Endothelial cell (in vitro differentiated cells): ENCODE results near the gene SRRM2. TPM values are rescaled to one million over a fixed set of nuclear protein-coding genes. Genes with fewer than 3 reads are reported as not detected.

Experiments used
- DNase-seq: peaks from one replicate; pipeline ENCODE4 v3.0.0; 2021; ENCODE audit warnings: low spot score
- H3K27ac Mint-ChIP-seq: one replicate; pipeline ENCODE4 v1.8.0; 2021; ENCODE audit warnings: mixed read lengths, inconsistent platforms; ENCODE audit not compliant: unreplicated experiment
- H3K27me3 Mint-ChIP-seq: one replicate; pipeline ENCODE4 v1.8.0; 2021; ENCODE audit warnings: mild to moderate bottlenecking, moderate library complexity, mixed read lengths, inconsistent platforms; ENCODE audit not compliant: unreplicated experiment
- H3K36me3 Mint-ChIP-seq: one replicate; pipeline ENCODE4 v1.8.0; 2021; ENCODE audit warnings: mild to moderate bottlenecking, low read depth, mixed read lengths, inconsistent platforms; ENCODE audit not compliant: unreplicated experiment
- H3K4me1 Mint-ChIP-seq: one replicate; pipeline ENCODE4 v1.8.0; 2021; ENCODE audit warnings: mild to moderate bottlenecking, mixed read lengths, inconsistent platforms; ENCODE audit not compliant: unreplicated experiment
- H3K4me3 Mint-ChIP-seq: one replicate; pipeline ENCODE4 v1.8.0; 2021; ENCODE audit warnings: mild to moderate bottlenecking, mixed read lengths, inconsistent platforms; ENCODE audit not compliant: unreplicated experiment
- H3K9me3 Mint-ChIP-seq: one replicate; pipeline ENCODE4 v1.8.0; 2021; ENCODE audit warnings: mixed read lengths, inconsistent platforms; ENCODE audit not compliant: unreplicated experiment
- CTCF ChIP-seq: fragments of 200-600 bp; sonication (generic); IDR thresholded peaks from one replicate; pipeline ENCODE4 v1.5.0; 2021; ENCODE audit warnings: antibody characterized with exemption; ENCODE audit not compliant: unreplicated experiment
- total RNA-seq: library from RNA; stranded (reverse); fragmentation: NEBNext Ultra II Directional; extraction: Animal tissue kit (Norgen Biotek cat#: 25700); gene quantifications from one replicate; pipeline ENCODE4 v1.2.1, GENCODE V29; 2021; ENCODE audit not compliant: unreplicated experiment

The SRRM2 gene
- total RNA-seq, 1 donor from 2014 or later: 456 TPM

GRCh38 chr16:2756288-2757015 is 4.0 kb downstream of the SRRM2 start:
- peak overlapping the region; percentile 85 for H3K4me3 Mint-ChIP-seq
- H3K36me3 Mint-ChIP-seq: peaks cover 60% of the 10 kb centered on the region
- H3K27me3 Mint-ChIP-seq: peaks cover 19% of the 10 kb centered on the region
- TF ChIP-seq CTCF: no peak
- peaks cover 36% of the 10 kb centered on the region for H3K4me1 Mint-ChIP-seq
- H3K9me3 Mint-ChIP-seq: no peaks in the 10 kb centered on the region
- peak overlapping the region; percentile 45 for H3K27ac Mint-ChIP-seq
- DNase-seq: no peak

- Mint-ChIP-seq H3K4me1 (peaks cover 35% of the 10 kb centered on the region), H3K27ac (no peak overlapping the region), H3K4me3 (peak overlapping the region; percentile 78), H3K27me3 (peaks cover 18% of the 10 kb centered on the region), H3K9me3 (no peaks in the 10 kb centered on the region), H3K36me3 (peaks cover 69% of the 10 kb centered on the region)
- DNase-seq: no peak
- TF ChIP-seq CTCF: no peak
Measured at GRCh38 chr16:2757344-2757743, 4.9 kb downstream of the SRRM2 start.

- Mint-ChIP-seq H3K9me3 (no peaks in the 10 kb centered on the region), H3K27ac (no peak overlapping the region), H3K4me1 (peaks cover 6% of the 10 kb centered on the region), H3K36me3 (peaks cover 97% of the 10 kb centered on the region), H3K4me3 (peak overlapping the region; percentile 66), H3K27me3 (peaks cover 5% of the 10 kb centered on the region)
- no peak for DNase-seq
- TF ChIP-seq CTCF: no peak
Measured at GRCh38 chr16:2761472-2761871, 9.0 kb downstream of the SRRM2 start.

- Mint-ChIP-seq H3K36me3 (peaks cover 94% of the 10 kb centered on the region), H3K27me3 (peaks cover 5% of the 10 kb centered on the region), H3K27ac (no peak overlapping the region), H3K4me3 (peak overlapping the region; percentile 66), H3K4me1 (peaks cover 4% of the 10 kb centered on the region), H3K9me3 (no peaks in the 10 kb centered on the region)
- no peak for DNase-seq
- TF ChIP-seq CTCF: no peak
Measured at GRCh38 chr16:2761886-2762583, 9.6 kb downstream of the SRRM2 start.

GRCh38 chr16:2762711-2763110 is 10.3 kb downstream of the SRRM2 start:
- H3K36me3 Mint-ChIP-seq: peaks cover 90% of the 10 kb centered on the region
- TF ChIP-seq CTCF: no peak
- peaks cover 5% of the 10 kb centered on the region for H3K27me3 Mint-ChIP-seq
- H3K4me3 Mint-ChIP-seq: peak overlapping the region; percentile 76
- DNase-seq: no peak
- H3K27ac Mint-ChIP-seq: no peak overlapping the region
- peaks cover 3% of the 10 kb centered on the region for H3K4me1 Mint-ChIP-seq
- no peaks in the 10 kb centered on the region for H3K9me3 Mint-ChIP-seq
